Vagina (tissue), 2 donors: ENCODE data around the gene CTU1. TPM values are rescaled to one million over a fixed set of nuclear protein-coding genes. Genes with fewer than 3 reads are reported as not detected.
A peak's percentile ranks its signal among the peaks of the same experiment; 100 is the strongest.

Experiments used
- DNase-seq, 2 donors: peaks; one replicate each; pipeline ENCODE4 v3.0.0-alpha.2; 2017; ENCODE audit errors: extremely low spot score in 2 of 2
- H3K27ac ChIP-seq: fragments of 200-600 bp; sonication (generic); one replicate; pipeline ENCODE4 v1.5.1; 2019
- H3K27me3 ChIP-seq: fragments of 200-600 bp; sonication (generic); one replicate; pipeline ENCODE4 v1.5.1; 2019
- H3K36me3 ChIP-seq, 2 donors: fragments of 200-600 bp; sonication (generic); one replicate each; pipeline ENCODE4 v1.5.1; 2017 to 2019
- H3K4me1 ChIP-seq: fragments of 200-600 bp; sonication (generic); one replicate; pipeline ENCODE4 v1.5.1; 2019
- H3K4me3 ChIP-seq, 2 donors: fragments of 200-600 bp; sonication (generic); 1 replicate in 1 of 2; 2 replicates in 1 of 2; pipeline ENCODE4 v1.5.1; 2016 to 2019
- H3K9me3 ChIP-seq: fragments of 200-600 bp; sonication (generic); one replicate; pipeline ENCODE4 v1.5.1; 2019
- CTCF ChIP-seq, 3 experiments: fragments of 450-650 bp in 2 of 3; fragments of 200-600 bp in 1 of 3; sonication (generic) in 1 of 3; IDR thresholded peaks; one replicate each; pipeline ENCODE4 v1.5.1; 2017 to 2019; ENCODE audit warnings: antibody characterized with exemption in 3 of 3, mild to moderate bottlenecking in 2 of 3, moderate library complexity in 2 of 3
- POLR2A ChIP-seq, 2 donors: fragments of 450-650 bp; IDR thresholded peaks; one replicate each; pipeline ENCODE4 v1.6.1; 2017; ENCODE audit warnings: antibody characterized with exemption in 2 of 2, mild to moderate bottlenecking in 2 of 2, moderate library complexity in 2 of 2
- POLR2AphosphoS5 ChIP-seq, 2 donors: sonication (generic); formaldehyde crosslinking; IDR thresholded peaks; one replicate each; pipeline ENCODE4 v1.9.0; 2017; ENCODE audit warnings: antibody characterized with exemption in 2 of 2, mild to moderate bottlenecking in 2 of 2, low read depth in 1 of 2; ENCODE audit not compliant: insufficient read depth in 1 of 2
- intact Hi-C: fragments of 100-400 bp; cut with DNase I; formaldehyde crosslinking; loops from one replicate; pipeline ENCODE4 v1.15.1; 2023
- total RNA-seq: library from RNA; depleted of rRNA; stranded (reverse); fragments of >200 nt; gene quantifications from one replicate; pipeline ENCODE4 v1.2.3, GENCODE V29; 2016

CTU1 gene
- total RNA-seq, 1 donor from 2014 or later, result 8.8 TPM

GRCh38 chr19:51075998-51076397 is 32.2 kb downstream of the CTU1 start:
- Histone ChIP-seq H3K27ac (no peak overlapping the region), H3K36me3 (no peaks in the 10 kb centered on the region), H3K4me1 (no peaks in the 10 kb centered on the region), H3K4me3 (no peak overlapping the region), H3K9me3 (no peaks in the 10 kb centered on the region), H3K27me3 (no peaks in the 10 kb centered on the region)
- no peak for TF ChIP-seq CTCF (IDR thresholded peaks at IDR 0.05)
- TF ChIP-seq POLR2AphosphoS5 (IDR thresholded peaks at IDR 0.05; ENCODE audit: insufficient read depth in 1 of 2, low read depth in 1 of 2), result peak in 1 of 2 donors; percentile 58
- intact Hi-C loops, result no loop called here
- DNase-seq, result no peak

GRCh38 chr19:51071095-51071405 is 37.2 kb downstream of the CTU1 start:
- Histone ChIP-seq H3K27me3 (no peaks in the 10 kb centered on the region), H3K36me3 (no peaks in the 10 kb centered on the region), H3K4me1 (peaks cover 10% of the 10 kb centered on the region), H3K27ac (no peak overlapping the region), H3K9me3 (no peaks in the 10 kb centered on the region), H3K4me3 (no peak overlapping the region)
- DNase-seq, result no peak
- TF ChIP-seq POLR2AphosphoS5 (IDR thresholded peaks at IDR 0.05; ENCODE audit: insufficient read depth in 1 of 2, low read depth in 1 of 2) (peak in 1 of 2 donors; percentile 71), POLR2A (IDR thresholded peaks at IDR 0.05) (no peak)
- intact Hi-C loops, result no loop called here

GRCh38 chr19:51070334-51071094 is 37.7 kb downstream of the CTU1 start:
- Histone ChIP-seq H3K27ac (no peak overlapping the region), H3K4me3 (no peak overlapping the region), H3K9me3 (no peaks in the 10 kb centered on the region), H3K4me1 (peaks cover 13% of the 10 kb centered on the region), H3K27me3 (no peaks in the 10 kb centered on the region), H3K36me3 (no peaks in the 10 kb centered on the region)
- peak in 1 of 2 donors; percentile 64 for DNase-seq
- TF ChIP-seq POLR2A (IDR thresholded peaks at IDR 0.05) (no peak), CTCF (IDR thresholded peaks at IDR 0.05) (no peak), POLR2AphosphoS5 (IDR thresholded peaks at IDR 0.05; ENCODE audit: insufficient read depth in 1 of 2, low read depth in 1 of 2) (no peak)
- intact Hi-C loops, result no loop called here

GRCh38 chr19:51066393-51067186 is 41.6 kb downstream of the CTU1 start:
- intact Hi-C loops, result no loop called here
- TF ChIP-seq POLR2A (IDR thresholded peaks at IDR 0.05) (no peak), POLR2AphosphoS5 (IDR thresholded peaks at IDR 0.05; ENCODE audit: insufficient read depth in 1 of 2, low read depth in 1 of 2) (no peak), CTCF (IDR thresholded peaks at IDR 0.05) (no peak)
- no peak overlapping the region for H3K4me3 ChIP-seq
- peak overlapping the region; percentile 60 for H3K27ac ChIP-seq
- H3K27me3 ChIP-seq, result no peaks in the 10 kb centered on the region
- no peaks in the 10 kb centered on the region for H3K9me3 ChIP-seq
- no peaks in the 10 kb centered on the region for H3K36me3 ChIP-seq
- H3K4me1 ChIP-seq, result peaks cover 22% of the 10 kb centered on the region
- no peak for DNase-seq

GRCh38 chr19:51065221-51065960 is 42.8 kb downstream of the CTU1 start:
- DNase-seq, result peak in 1 of 2 donors; percentile 77
- Histone ChIP-seq H3K27me3 (no peaks in the 10 kb centered on the region), H3K27ac (peak overlapping the region; percentile 60), H3K4me1 (peaks cover 22% of the 10 kb centered on the region), H3K4me3 (peak overlapping the region; percentile 26 to 34), H3K9me3 (no peaks in the 10 kb centered on the region), H3K36me3 (no peaks in the 10 kb centered on the region)
- intact Hi-C loops, result no loop called here
- no peak for TF ChIP-seq POLR2A (IDR thresholded peaks at IDR 0.05)
- no peak for TF ChIP-seq CTCF (IDR thresholded peaks at IDR 0.05)
- TF ChIP-seq POLR2AphosphoS5 (IDR thresholded peaks at IDR 0.05; ENCODE audit: insufficient read depth in 1 of 2, low read depth in 1 of 2), result no peak
